Activated T-cell treated with anti-CD3 and anti-CD28 coated beads, Interleukin-2, amount 50 U/mL, for 1 hour (primary cell): ENCODE data around the gene CALM1.

Source experiments
- DNase-seq: peaks from one replicate; pipeline ENCODE4 v3.0.0-alpha.2; 2020

CALM1 gene

GRCh38 chr14:90412058-90412457, 15.2 kb downstream of the CALM1 start:
- DNase-seq: no peak

GRCh38 chr14:90416720-90417119, 19.9 kb downstream of the CALM1 start:
- DNase-seq: no peak

GRCh38 chr14:90418053-90418452, 21.2 kb downstream of the CALM1 start:
- no peak for DNase-seq

- DNase-seq: no peak
These were observed 22.4 kb downstream of the CALM1 start for GRCh38 chr14:90419200-90419599.

- DNase-seq: no peak
These were observed 24.3 kb downstream of the CALM1 start for GRCh38 chr14:90421001-90421631.

- no peak for DNase-seq
These were observed 24.8 kb downstream of the CALM1 start for GRCh38 chr14:90421632-90422020.

GRCh38 chr14:90423166-90423565, 26.3 kb downstream of the CALM1 start:
- no peak for DNase-seq

- DNase-seq: no peak
These were observed 27.2 kb downstream of the CALM1 start for GRCh38 chr14:90424075-90424474.

GRCh38 chr14:90424686-90425372, 28.0 kb downstream of the CALM1 start:
- no peak for DNase-seq

- DNase-seq: no peak
These were observed 28.6 kb downstream of the CALM1 start for GRCh38 chr14:90425373-90425879.

- no peak for DNase-seq
These were observed 29.3 kb downstream of the CALM1 start for GRCh38 chr14:90426031-90426540.

- DNase-seq: no peak
These were observed 29.8 kb downstream of the CALM1 start for GRCh38 chr14:90426663-90427062.

- DNase-seq: no peak
These were observed 31.1 kb downstream of the CALM1 start for GRCh38 chr14:90427848-90428426.

GRCh38 chr14:90428676-90429075, 31.8 kb downstream of the CALM1 start:
- DNase-seq: no peak

GRCh38 chr14:90429236-90429635, 32.4 kb downstream of the CALM1 start:
- DNase-seq: no peak

GRCh38 chr14:90429754-90430153, 32.9 kb downstream of the CALM1 start:
- no peak for DNase-seq

GRCh38 chr14:90434370-90435020, 37.7 kb downstream of the CALM1 start:
- no peak for DNase-seq

- no peak for DNase-seq
These were observed 42.0 kb downstream of the CALM1 start for GRCh38 chr14:90438841-90439240.

- DNase-seq: no peak
These were observed 43.2 kb downstream of the CALM1 start for GRCh38 chr14:90440021-90440451.

GRCh38 chr14:90440592-90440991, 43.8 kb downstream of the CALM1 start:
- DNase-seq: no peak

GRCh38 chr14:90442388-90442787, 45.6 kb downstream of the CALM1 start:
- no peak for DNase-seq

- DNase-seq: no peak
These were observed 46.6 kb downstream of the CALM1 start for GRCh38 chr14:90443161-90444076.
